GM12878 (cell line): ENCODE results near the gene RPRD1B.

Experiments used
- BHLHE40 ChIP-seq, 2 experiments: fragments of 450-650 bp in 1 of 2; IDR thresholded peaks; 2 replicates each; pipeline ENCODE4 v1.6.1; 2011 to 2017; ENCODE audit warnings: low read depth in 2 of 2, borderline replicate concordance in 1 of 2, improper control_type of control experiment in 1 of 2, low read length in 1 of 2, mild to moderate bottlenecking in 1 of 2
- CBFB ChIP-seq: IDR thresholded peaks from 2 replicates; pipeline ENCODE4 v1.6.1; 2016; ENCODE audit warnings: antibody characterized with exemption, low read depth
- EZH2 ChIP-seq: IDR thresholded peaks from 2 replicates; pipeline ENCODE4 v1.6.1; 2012; ENCODE audit warnings: low read depth, mild to moderate bottlenecking, control low read depth, inconsistent platforms, low read length, borderline replicate concordance; ENCODE audit not compliant: control insufficient read depth
- NFIC ChIP-seq: IDR thresholded peaks from 2 replicates; pipeline ENCODE4 v1.6.1; 2012; ENCODE audit warnings: low read depth, mild to moderate bottlenecking, inconsistent platforms, low read length, moderate library complexity
- POLR2A ChIP-seq: IDR thresholded peaks from 2 replicates; pipeline ENCODE4 v1.6.1; 2011; ENCODE audit warnings: low read depth, mild to moderate bottlenecking, low read length
- RAD21 ChIP-seq: IDR thresholded peaks from 2 replicates; pipeline ENCODE4 v1.6.1; 2011; ENCODE audit warnings: mild to moderate bottlenecking, low read depth, low read length, moderate library complexity; ENCODE audit not compliant: insufficient read depth
- RB1 ChIP-seq: fragments of 450-650 bp; formaldehyde crosslinking; IDR thresholded peaks from 2 replicates; pipeline ENCODE4 v1.6.1; 2017; ENCODE audit warnings: mild to moderate bottlenecking, borderline replicate concordance
- SIN3A ChIP-seq: IDR thresholded peaks from 2 replicates; pipeline ENCODE4 v1.6.1; 2012; ENCODE audit warnings: low read depth, low read length, improper control_type of control experiment
- TAF1 ChIP-seq: IDR thresholded peaks from 2 replicates; pipeline ENCODE4 v1.6.1; 2011; ENCODE audit warnings: mild to moderate bottlenecking, low read depth, low read length, borderline replicate concordance
- TF ChIP-seq, protein P1 (sequence below), 3 experiments: IDR thresholded peaks in 2 of 3; conservative IDR thresholded peaks in 1 of 3; 2 replicates each; pipeline ENCODE4 v1.5.1; 2011; ENCODE audit warnings: low read depth in 3 of 3, low read length in 3 of 3, mild to moderate bottlenecking in 3 of 3, control low read depth in 2 of 3, moderate library complexity in 2 of 3, inconsistent platforms in 1 of 3, mixed read lengths in 1 of 3; ENCODE audit not compliant: control insufficient read depth in 2 of 3, insufficient read depth in 1 of 3; ENCODE audit errors: extremely low read depth in 1 of 3
- TF ChIP-seq, protein P2 (sequence below): IDR thresholded peaks from 2 replicates; pipeline ENCODE4 v1.6.1; 2012; ENCODE audit warnings: mild to moderate bottlenecking, low read depth, low read length
- TF ChIP-seq, protein P3 (sequence below): IDR thresholded peaks from 2 replicates; pipeline ENCODE4 v1.6.1; 2011; ENCODE audit warnings: low read depth, low read length, improper control_type of control experiment, borderline replicate concordance
- TF ChIP-seq, protein P4 (sequence below): IDR thresholded peaks from 2 replicates; pipeline ENCODE4 v1.6.1; 2011; ENCODE audit warnings: borderline replicate concordance, low read depth, mild to moderate bottlenecking, moderate library complexity, low read length; ENCODE audit not compliant: insufficient read depth, poor library complexity, severe bottlenecking

DNA sequence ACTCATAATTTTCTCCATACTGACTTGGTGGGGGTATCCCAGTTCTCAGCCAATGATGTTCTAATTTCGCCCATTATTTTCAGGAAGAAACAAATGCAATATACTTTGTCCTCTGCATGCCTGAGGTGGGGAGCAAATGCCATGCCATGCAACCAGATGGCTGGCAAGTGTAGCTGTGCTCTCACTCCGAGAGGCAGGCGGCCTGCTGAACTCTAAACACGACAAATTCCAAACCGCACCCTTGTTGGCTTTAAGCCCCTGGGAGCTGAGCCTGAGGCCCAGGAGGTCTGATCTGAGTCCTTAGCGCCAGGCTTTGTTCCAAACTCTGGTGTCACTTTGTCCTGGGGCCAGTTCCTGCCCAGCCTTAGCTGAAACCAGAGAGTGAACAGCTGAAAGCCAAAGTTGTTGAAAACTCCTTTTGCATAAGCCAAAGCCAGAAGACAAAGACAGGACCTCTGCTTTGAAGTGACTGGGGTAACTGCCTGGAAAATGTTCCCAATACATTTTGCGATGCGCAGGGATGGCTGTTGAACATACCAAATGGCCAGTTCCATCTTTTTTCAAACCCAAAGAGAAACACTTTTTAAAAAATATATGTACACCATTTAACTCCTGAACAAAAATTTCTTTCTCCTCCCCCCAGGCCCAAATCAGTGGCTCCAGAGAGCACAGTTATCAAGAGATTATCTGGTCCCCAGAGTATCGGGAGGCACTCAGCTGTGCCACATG lies 46.5 kb upstream of the RPRD1B start:
- TF ChIP-seq, protein P1, sequence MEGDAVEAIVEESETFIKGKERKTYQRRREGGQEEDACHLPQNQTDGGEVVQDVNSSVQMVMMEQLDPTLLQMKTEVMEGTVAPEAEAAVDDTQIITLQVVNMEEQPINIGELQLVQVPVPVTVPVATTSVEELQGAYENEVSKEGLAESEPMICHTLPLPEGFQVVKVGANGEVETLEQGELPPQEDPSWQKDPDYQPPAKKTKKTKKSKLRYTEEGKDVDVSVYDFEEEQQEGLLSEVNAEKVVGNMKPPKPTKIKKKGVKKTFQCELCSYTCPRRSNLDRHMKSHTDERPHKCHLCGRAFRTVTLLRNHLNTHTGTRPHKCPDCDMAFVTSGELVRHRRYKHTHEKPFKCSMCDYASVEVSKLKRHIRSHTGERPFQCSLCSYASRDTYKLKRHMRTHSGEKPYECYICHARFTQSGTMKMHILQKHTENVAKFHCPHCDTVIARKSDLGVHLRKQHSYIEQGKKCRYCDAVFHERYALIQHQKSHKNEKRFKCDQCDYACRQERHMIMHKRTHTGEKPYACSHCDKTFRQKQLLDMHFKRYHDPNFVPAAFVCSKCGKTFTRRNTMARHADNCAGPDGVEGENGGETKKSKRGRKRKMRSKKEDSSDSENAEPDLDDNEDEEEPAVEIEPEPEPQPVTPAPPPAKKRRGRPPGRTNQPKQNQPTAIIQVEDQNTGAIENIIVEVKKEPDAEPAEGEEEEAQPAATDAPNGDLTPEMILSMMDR (IDR thresholded peaks at IDR 0.05 in 2 of 3, conservative IDR thresholded peaks at IDR 0.05 in 1 of 3; ENCODE audit: control insufficient read depth in 2 of 3, extremely low read depth in 1 of 3, insufficient read depth in 1 of 3, low read depth in 3 of 3, low read length in 3 of 3): no peak
- TF ChIP-seq EZH2 (no peak), POLR2A (no peak), SIN3A (no peak), NFIC (no peak), CBFB (no peak), BHLHE40 (IDR thresholded peaks at IDR 0.05; ENCODE audit: borderline replicate concordance in 1 of 2, low read depth in 2 of 2, low read length in 1 of 2) (no peak), RB1 (no peak), RAD21 (no peak), TAF1 (no peak)
- TF ChIP-seq, protein P2, sequence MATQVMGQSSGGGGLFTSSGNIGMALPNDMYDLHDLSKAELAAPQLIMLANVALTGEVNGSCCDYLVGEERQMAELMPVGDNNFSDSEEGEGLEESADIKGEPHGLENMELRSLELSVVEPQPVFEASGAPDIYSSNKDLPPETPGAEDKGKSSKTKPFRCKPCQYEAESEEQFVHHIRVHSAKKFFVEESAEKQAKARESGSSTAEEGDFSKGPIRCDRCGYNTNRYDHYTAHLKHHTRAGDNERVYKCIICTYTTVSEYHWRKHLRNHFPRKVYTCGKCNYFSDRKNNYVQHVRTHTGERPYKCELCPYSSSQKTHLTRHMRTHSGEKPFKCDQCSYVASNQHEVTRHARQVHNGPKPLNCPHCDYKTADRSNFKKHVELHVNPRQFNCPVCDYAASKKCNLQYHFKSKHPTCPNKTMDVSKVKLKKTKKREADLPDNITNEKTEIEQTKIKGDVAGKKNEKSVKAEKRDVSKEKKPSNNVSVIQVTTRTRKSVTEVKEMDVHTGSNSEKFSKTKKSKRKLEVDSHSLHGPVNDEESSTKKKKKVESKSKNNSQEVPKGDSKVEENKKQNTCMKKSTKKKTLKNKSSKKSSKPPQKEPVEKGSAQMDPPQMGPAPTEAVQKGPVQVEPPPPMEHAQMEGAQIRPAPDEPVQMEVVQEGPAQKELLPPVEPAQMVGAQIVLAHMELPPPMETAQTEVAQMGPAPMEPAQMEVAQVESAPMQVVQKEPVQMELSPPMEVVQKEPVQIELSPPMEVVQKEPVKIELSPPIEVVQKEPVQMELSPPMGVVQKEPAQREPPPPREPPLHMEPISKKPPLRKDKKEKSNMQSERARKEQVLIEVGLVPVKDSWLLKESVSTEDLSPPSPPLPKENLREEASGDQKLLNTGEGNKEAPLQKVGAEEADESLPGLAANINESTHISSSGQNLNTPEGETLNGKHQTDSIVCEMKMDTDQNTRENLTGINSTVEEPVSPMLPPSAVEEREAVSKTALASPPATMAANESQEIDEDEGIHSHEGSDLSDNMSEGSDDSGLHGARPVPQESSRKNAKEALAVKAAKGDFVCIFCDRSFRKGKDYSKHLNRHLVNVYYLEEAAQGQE: no peak
- TF ChIP-seq, protein P3, sequence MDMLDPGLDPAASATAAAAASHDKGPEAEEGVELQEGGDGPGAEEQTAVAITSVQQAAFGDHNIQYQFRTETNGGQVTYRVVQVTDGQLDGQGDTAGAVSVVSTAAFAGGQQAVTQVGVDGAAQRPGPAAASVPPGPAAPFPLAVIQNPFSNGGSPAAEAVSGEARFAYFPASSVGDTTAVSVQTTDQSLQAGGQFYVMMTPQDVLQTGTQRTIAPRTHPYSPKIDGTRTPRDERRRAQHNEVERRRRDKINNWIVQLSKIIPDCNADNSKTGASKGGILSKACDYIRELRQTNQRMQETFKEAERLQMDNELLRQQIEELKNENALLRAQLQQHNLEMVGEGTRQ: no peak
- TF ChIP-seq, protein P4, sequence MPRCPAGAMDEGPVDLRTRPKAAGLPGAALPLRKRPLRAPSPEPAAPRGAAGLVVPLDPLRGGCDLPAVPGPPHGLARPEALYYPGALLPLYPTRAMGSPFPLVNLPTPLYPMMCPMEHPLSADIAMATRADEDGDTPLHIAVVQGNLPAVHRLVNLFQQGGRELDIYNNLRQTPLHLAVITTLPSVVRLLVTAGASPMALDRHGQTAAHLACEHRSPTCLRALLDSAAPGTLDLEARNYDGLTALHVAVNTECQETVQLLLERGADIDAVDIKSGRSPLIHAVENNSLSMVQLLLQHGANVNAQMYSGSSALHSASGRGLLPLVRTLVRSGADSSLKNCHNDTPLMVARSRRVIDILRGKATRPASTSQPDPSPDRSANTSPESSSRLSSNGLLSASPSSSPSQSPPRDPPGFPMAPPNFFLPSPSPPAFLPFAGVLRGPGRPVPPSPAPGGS: no peak
